ENCODE measurements around the gene CCNY.
"Not testable (repeated sequence)": the region's sequence is repeated elsewhere in the genome, so short reads cannot be mapped to it uniquely, and the experiment has no call there.

CCNY gene

GRCh38 chr10:35388197-35388596, 51.9 kb downstream of the CCNY start:
- DNase-seq: no peak

DNA sequence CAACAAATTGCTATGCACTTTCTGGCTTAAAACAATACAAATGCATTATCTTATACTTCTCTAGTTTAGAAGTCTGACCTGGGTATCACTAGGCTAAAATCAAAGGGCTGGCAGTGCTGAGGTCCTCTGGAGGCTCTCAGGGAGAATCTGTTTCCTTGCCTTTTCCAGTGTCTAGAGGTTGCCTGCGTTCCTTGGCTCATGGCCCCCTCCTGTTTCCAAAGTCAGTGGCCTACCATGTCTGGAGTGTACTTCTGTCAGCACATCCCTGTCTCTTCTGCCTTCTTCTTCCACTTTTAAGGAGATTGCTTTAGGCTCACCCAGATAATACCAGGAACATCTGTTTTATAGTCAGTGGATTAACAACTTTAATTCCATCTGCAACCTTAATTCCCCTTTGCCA, 52.4 kb downstream of the CCNY start:
- DNase-seq: no peak

DNA sequence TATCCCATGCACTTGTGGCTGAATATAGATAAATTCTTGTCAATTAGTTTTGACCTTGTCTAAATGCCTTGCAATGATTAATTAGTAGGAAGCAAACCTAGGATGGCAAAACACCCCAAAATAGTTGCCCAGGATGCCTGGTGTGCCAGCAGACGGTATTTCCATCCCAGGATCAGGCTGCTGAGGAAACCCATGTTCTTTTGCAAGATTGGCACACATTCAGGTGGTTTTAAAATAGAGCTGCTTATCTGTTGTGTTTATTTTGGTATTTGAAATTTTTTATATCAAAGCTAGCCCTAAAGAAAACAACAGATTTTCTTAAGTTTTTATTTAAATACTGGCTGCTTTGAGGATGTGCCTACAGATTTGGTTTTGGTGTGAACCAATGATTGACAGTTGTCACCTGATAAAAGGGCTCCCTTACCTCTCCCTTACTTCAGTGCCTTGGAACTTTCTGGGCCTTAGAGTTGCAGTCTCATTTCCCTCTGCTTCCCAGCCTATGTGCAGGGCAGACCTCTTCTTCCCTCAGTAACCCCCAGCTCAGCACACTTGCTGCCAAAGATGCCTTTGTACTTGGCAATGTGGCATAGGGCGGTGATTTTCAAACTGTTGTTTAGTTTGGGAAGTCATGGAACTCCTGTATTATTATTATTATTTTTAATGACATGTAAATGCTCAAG, 54.0 kb downstream of the CCNY start:
- no peak for DNase-seq

GRCh38 chr10:35390843-35391152, 54.5 kb downstream of the CCNY start:
- DNase-seq: no peak

DNA sequence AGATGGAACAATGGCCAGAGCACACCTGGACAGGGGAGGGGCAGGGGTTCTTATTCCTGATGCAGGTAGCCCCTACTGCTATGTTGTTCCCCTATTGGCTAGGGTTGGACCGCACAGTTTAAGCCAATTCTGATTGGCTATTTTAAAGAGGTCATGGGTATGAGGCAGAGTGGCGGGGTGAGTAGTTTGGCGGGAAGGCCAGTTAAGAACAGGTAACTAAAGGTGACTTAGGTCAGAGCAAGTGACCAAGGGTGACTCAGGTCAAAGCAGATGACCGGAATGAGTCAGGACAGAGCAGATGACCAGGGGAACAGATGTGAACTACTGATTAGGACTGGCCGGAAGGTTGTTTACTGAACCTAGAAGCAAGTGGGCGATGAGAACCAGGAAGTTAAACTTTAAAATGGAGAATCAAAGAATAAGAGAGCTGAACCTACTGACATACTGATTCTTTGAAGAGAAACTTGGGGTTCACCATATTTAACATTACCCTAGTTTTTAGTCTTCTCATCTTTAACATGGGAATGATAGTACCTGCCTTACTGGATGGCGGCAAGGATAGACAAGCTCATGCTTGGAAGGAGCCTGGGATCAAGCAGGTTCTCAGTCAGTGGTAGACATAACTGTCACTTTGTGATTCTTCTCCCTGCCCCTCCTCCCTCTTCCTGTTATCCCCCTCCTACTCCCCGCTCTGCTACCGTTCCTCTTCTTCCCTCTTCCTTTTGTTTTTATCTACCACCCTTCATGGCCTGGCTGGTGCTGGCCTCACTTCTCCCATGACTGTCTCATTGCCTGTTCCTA, 55.0 kb downstream of the CCNY start:
- no peak for DNase-seq

DNA sequence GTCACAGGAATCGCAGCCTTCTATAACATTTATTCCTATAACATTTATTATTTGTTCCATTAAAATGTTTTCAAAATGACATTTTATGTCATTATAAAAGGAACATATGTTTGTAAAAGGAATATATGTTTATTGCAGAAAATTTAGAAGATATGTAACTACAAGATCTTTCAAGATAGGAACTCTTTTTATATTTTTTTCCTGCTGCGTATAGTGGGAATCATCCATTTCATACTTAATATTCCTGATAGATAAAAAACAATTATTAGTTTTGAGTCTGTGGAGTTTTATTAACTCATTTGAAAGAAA, 55.6 kb downstream of the CCNY start:
- no peak for DNase-seq

DNA sequence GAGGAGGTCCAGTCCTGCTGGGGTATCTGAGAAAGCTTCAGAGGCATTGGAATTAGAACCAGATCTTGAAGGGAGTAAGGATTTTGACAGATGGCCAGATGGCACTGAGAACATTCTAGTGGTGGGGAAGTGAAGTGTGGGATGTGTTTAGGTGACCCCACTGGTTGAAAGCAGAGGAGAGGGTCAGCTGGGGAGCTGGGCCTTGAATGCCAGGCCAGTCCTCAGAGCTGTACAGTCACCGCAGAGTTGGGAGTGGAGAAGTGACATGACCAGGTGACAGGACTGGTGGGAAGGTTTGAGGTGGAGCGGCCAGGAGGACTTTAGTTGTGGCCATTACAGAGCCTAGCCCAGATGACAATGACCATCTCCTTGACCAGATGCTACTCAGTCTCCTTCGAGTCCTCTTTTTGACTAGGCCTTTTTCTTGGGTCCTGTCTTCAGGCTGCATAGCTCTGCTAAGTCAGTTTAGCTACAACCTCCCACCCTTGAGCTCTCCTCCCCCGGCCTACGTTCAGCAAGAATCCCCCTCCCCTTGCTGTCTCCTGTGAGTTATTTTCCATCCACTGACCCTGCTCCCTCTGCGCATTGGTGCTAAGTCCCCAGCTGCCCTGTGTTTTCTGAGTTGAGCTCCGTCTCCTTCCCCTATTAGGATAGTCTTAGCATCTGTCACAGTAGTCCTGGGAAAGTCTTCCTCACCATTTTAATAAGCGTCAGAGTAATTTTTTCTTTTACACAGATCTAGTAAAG, 56.3 kb downstream of the CCNY start:
- no peak for DNase-seq

GRCh38 chr10:35394411-35394851, 58.1 kb downstream of the CCNY start:
- DNase-seq: no peak

GRCh38 chr10:35394934-35395333, 58.6 kb downstream of the CCNY start:
- DNase-seq: no peak

- DNase-seq: no peak
Measured at GRCh38 chr10:35396560-35397434, 60.5 kb downstream of the CCNY start.

- no peak for DNase-seq
Measured at GRCh38 chr10:35397953-35398352, 61.6 kb downstream of the CCNY start.

DNA sequence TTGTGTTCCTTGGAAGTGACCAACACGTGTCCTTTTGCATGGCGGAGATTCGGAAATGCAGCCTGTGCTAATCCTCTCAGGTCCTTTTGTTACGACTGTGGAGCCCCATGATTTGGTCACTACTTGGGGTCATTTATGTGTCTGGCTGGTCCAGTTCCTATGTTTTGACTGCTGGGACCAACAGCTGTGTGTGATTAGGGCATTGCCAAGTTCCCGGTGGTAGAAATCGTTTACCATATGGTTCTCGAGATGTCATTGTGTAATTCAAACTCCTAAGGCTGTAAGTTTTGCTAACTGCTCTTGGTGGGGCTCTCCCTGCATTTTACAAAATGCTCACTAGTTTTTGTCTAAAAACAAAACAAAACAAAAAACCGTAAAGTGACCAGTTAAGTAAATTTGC, 62.0 kb downstream of the CCNY start:
- no peak for DNase-seq

- no peak for DNase-seq
Measured at GRCh38 chr10:35398908-35399307, 62.6 kb downstream of the CCNY start.

DNA sequence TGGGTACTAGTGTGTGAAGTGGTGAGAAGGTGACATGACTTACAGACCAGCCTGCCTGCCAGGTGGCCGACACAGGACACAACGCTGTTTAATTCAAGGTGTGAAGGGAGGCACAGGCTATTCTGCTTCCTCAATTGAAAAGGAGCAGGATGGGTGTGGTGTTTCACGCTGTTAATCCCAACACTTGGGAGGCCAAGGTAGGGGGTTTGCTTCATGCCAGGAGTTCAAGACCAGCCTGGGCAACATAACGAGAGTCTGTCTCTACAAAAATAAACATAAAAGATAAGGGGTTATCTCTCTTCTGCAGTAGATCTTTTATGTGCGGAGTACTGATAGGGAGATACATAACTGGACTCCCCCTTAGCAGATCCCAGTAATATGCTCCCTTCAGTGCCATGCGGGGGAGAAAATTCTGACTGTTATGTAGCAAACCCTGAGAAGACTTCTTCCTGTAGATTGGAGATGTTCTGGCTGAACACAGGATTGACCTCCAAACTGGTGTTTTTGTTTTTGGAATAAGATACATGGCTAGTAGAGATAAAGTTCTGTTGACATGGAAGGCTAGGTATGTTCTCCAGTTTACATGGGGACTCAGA, 63.2 kb downstream of the CCNY start:
- DNase-seq: no peak

DNA sequence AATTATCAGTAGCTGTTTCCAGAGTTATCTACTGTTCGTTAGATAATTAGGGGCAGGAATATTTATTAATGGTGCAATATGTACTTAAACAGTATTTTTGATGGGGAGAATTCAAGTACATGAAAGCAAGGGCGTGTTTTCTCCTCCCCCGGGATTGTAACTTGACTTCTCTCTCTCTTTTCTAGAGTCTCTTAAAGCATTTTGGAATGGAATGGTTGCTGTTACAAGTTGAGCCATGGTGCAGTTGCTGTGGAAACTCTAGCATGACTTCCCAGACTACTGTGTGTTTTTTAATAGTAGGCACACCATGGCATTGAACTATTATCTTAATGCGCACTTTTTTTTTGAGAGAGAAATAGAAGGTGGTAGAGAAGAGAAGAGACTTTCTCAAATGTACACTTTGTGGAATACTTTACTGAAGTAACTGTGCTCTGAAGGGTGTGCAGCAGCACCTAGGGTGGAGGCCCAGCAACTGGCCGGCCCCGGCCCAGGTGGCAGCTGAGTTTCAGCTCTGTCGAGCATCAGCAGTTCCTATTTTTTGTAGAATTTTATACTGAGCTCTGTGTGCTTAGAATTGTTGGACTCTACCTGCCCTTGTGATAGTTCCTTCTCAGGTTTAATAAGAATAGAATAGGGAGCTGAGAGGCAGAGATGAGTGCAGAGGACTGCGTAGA, 64.4 kb downstream of the CCNY start:
- DNase-seq: no peak

DNA sequence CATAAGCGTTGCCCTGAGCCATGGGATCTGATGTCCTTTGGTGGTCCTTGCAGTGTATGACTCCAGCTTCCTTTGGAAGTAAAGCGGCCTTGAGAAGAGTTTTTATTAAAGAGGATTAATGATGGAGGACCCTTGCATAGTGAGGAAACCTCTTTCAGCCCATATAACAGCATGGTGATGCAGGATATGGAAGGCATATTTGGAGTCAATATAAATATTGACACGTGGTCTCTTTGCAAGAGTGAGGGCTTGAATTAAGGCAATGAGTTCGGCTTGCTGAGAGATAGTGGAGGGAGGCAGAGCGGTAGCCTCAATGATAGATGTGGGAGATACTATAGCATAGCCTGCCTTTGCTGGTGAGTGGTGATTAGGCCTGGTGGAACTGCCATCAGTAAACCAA, 67.2 kb downstream of the CCNY start:
- not testable (repeated sequence) for DNase-seq

DNA sequence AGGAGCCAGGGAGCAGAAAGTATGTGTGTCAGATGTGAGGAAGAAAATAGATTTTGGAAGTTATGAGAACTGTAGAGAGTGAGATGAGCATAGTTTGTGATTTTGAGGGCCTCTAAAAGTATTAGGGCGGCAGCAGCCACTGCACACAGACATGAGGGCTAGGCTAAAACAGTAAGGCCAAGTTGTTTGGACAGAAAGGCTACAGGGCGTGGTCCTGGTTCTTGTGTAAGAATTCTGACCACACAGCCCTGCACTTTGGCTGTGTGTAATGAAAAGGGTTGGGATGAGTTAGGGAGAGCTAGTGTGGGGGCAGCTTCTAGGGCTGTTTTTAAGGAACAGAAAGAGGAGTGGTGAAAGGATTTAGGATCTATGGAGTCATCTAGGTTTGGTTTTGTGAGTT, 67.8 kb downstream of the CCNY start:
- DNase-seq: not testable (repeated sequence)

- not testable (repeated sequence) for DNase-seq
Measured at GRCh38 chr10:35406003-35406630, 69.8 kb downstream of the CCNY start.

DNA sequence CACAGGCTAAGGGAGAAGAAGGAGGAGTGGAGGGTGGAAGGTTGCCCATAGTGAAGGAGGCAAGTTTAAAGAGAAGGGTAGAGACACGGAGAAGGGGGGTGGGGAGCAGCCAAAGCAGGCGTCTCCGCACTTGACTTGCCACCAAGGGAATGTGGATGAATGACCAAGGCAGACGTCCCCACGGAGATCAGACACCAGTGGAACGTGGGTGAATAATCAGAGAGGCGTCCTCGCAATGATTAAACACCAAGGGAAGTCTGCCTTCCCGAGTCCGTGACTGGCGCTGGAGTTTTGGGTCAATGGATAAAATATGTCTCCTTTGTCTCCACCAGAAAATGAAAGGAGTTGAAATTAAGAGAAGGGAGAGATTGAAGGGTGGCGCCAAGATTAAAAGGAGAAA, 71.4 kb downstream of the CCNY start:
- DNase-seq: not testable (repeated sequence)

GRCh38 chr10:35409094-35409582, 72.8 kb downstream of the CCNY start:
- DNase-seq: no peak

DNA sequence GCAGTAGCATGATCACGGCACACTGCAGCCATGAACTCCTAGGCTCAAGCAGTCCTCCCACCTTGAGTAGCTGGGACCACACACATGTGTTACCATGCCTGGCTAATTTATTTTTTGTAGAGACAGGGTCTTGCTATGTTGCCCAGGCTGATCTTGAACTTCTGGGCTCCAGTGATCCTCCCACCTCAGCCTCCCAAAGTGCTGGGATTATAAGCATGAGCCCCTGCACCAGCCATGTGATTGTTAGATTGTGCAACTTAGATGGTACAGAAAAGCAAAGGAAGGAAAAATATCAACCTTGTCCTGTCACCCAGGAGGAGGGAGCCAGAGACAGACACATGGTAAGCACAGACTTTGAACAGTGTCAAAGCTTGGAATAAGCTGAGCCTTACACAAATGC, 73.5 kb downstream of the CCNY start:
- DNase-seq: no peak

All from stimulated activated CD4-positive, alpha-beta T cell treated with anti-CD3 and anti-CD28 coated beads, Interleukin-2, amount 100 ng/mL, for 48 hours (primary cell).